HepG2 (cell line): ENCODE data around the gene BRD1. TPM values are rescaled to one million over a fixed set of nuclear protein-coding genes. Genes with fewer than 3 reads are reported as not detected.

Experiments
- ATAC-seq: fragments of 200-7000 bp; cut with Tn5 transposase; 3 replicates; pipeline ENCODE4 v1.9.1; 2020; ENCODE audit warnings: mild to moderate bottlenecking, moderate library complexity
- BruUV-seq: library from RNA; stranded (reverse); fragments of 400-500 nt; replicated peaks from 2 replicates; lab custom pipeline; 2021; lab: Mats Ljungman, UMichigan
- CTCF ChIA-PET: fragments of 300-600 bp; formaldehyde crosslinking; extraction: SDS; loops from one replicate; lab custom pipeline; 2021; ENCODE audit warnings: low total read pairs, inconsistent platforms, low intra/inter-chr PET ratio; lab: Yijun Ruan, JAX
- POLR2A ChIA-PET: fragments of 350-600 bp; sonication (Branson Sonifier 250); formaldehyde crosslinking; loops from one replicate; lab custom pipeline; 2020; ENCODE audit warnings: antibody characterized with exemption, inconsistent platforms; lab: Yijun Ruan, JAX
- DNase-seq: peaks from one replicate; pipeline ENCODE4 v3.0.0-alpha.2; 2015; ENCODE audit warnings: low spot score
- FAIRE-seq: peaks from 3 replicates; lab custom pipeline; 2011; peaks lifted over from hg19 to GRCh38; lab: Jason Lieb, UNC
- H2AFZ ChIP-seq: one replicate; pipeline ENCODE4 v1.6.1; 2011; ENCODE audit warnings: low read length, inconsistent platforms
- H3K27ac ChIP-seq: fragments of 300-600 bp; 3 replicates; pipeline ENCODE4 v1.8.0; 2011; ENCODE audit warnings: mixed run types, mild to moderate bottlenecking, mixed read lengths, low read length, inconsistent platforms; ENCODE audit not compliant: insufficient read depth; ENCODE audit errors: extremely low read length
- H3K27me3 ChIP-seq, 2 experiments: fragments of 200-600 bp in 1 of 2; 2 replicates in 1 of 2; 3 replicates in 1 of 2; pipeline versions ENCODE4 v1.6.0 to v1.8.0; 2011; ENCODE audit warnings: low read length in 2 of 2, mild to moderate bottlenecking in 2 of 2, moderate library complexity in 2 of 2, inconsistent platforms in 1 of 2; ENCODE audit not compliant: insufficient read depth in 2 of 2, control insufficient read depth in 1 of 2
- H3K36me3 ChIP-seq, 2 experiments: fragments of 200-600 bp in 1 of 2; replicated peaks in 1 of 2; 2 replicates in 1 of 2; 3 replicates in 1 of 2; pipeline versions ENCODE4 v1.5.1 to v1.8.0; 2011; ENCODE audit warnings: low read length in 2 of 2, inconsistent platforms in 1 of 2; ENCODE audit not compliant: insufficient read depth in 2 of 2, control insufficient read depth in 1 of 2
- H3K4me1 ChIP-seq: 2 replicates; pipeline ENCODE4 v1.5.1; 2012; ENCODE audit warnings: low read length, inconsistent platforms; ENCODE audit not compliant: insufficient read depth
- H3K4me2 ChIP-seq: 2 replicates; pipeline ENCODE4 v1.6.0; 2011; ENCODE audit warnings: low read depth, low read length, inconsistent platforms
- H3K4me3 ChIP-seq, 3 experiments: fragments of 200-600 bp in 1 of 3; sonication (generic), shearing (Covaris generic) in 1 of 3; replicated peaks in 1 of 3; 2 replicates each; pipeline ENCODE4 v1.5.1; 2011 to 2016; ENCODE audit warnings: low read length in 3 of 3, inconsistent platforms in 2 of 3, low read depth in 2 of 3, mild to moderate bottlenecking in 2 of 3, control low read depth in 1 of 3, mixed read lengths in 1 of 3; ENCODE audit not compliant: insufficient read depth in 1 of 3
- H3K79me2 ChIP-seq: one replicate; pipeline ENCODE4 v1.6.1; 2011; ENCODE audit warnings: low read length, inconsistent platforms; ENCODE audit not compliant: insufficient read depth
- H3K9ac ChIP-seq: 2 replicates; pipeline ENCODE4 v1.6.0; 2011; ENCODE audit warnings: mild to moderate bottlenecking, low read depth, low read length, inconsistent platforms; ENCODE audit not compliant: insufficient read depth
- H3K9me3 ChIP-seq: 2 replicates; pipeline ENCODE4 v1.5.1; 2012; ENCODE audit warnings: mild to moderate bottlenecking, low read length
- H4K20me1 ChIP-seq: 2 replicates; pipeline ENCODE4 v1.6.0; 2011; ENCODE audit warnings: inconsistent platforms, mild to moderate bottlenecking, low read length, moderate library complexity; ENCODE audit not compliant: insufficient read depth
- ARNTL ChIP-seq: sonication (generic); formaldehyde crosslinking; IDR thresholded peaks from 2 replicates; pipeline ENCODE4 v1.4.0; 2020; ENCODE audit warnings: mild to moderate bottlenecking, missing genetic modification reagents
- CENPT ChIP-seq: sonication (generic); formaldehyde crosslinking; IDR thresholded peaks from 2 replicates; pipeline ENCODE4 v1.8.0; 2022; ENCODE audit warnings: low read depth, mild to moderate bottlenecking, moderate library complexity, missing genetic modification reagents
- EP300 ChIP-seq, 3 experiments: sonication (generic) in 1 of 3; formaldehyde crosslinking in 1 of 3; IDR thresholded peaks; 2 replicates each; pipeline versions ENCODE4 v1.5.1 to v1.6.1; 2011 to 2020; ENCODE audit warnings: low read depth in 2 of 3, low read length in 2 of 3, borderline replicate concordance in 1 of 3, improper control_type of control experiment in 1 of 3, mild to moderate bottlenecking in 1 of 3, missing genetic modification reagents in 1 of 3, moderate library complexity in 1 of 3
- ZNF24 ChIP-seq: fragments of 450-650 bp; IDR thresholded peaks from 2 replicates; pipeline ENCODE4 v1.6.1; 2017; ENCODE audit warnings: antibody characterized with exemption, mild to moderate bottlenecking
- ZNF589 ChIP-seq: sonication (generic); formaldehyde crosslinking; conservative IDR thresholded peaks from 2 replicates; pipeline ENCODE4 v1.8.0; 2022; ENCODE audit warnings: mild to moderate bottlenecking, moderate library complexity, missing genetic modification reagents
- WGBS: methylation state at CpG from one replicate; pipeline ENCODE4 v1.1.6; 2017; ENCODE audit warnings: low lambda C conversion rate; 5-methylcytosine and 5-hydroxymethylcytosine counted together
- in situ Hi-C: cut with HindIII; loops from 2 replicates; pipeline ENCODE4 v1.10.0; 2017; ENCODE audit warnings: low pct_unique_long_range_greater_than_20kb; ENCODE audit not compliant: extremely low pct_ligation_motif_present
- intact Hi-C: fragments of 100-400 bp; cut with micrococcal nuclease; formaldehyde crosslinking; loops from one replicate; pipeline ENCODE4 v1.10.0; 2022; ENCODE audit not compliant: unreplicated experiment
- polyA plus RNA-seq, 8 experiments: library from polyadenylated mRNA; depleted of rRNA in 3 of 8; stranded (reverse) in 7 of 8; unstranded in 1 of 8; fragments of >200 nt; fragmentation: Illumina TruSeq in 4 of 8; extraction: Trizol in 4 of 8; gene quantifications; 2 replicates each; pipeline versions ENCODE4 v1.2.1 to v1.2.3, GENCODE V29; 2011 to 2016; ENCODE audit warnings: low read depth in 4 of 8, missing spikeins in 1 of 8, mixed read lengths in 1 of 8; ENCODE audit not compliant: insufficient read depth in 1 of 8
- total RNA-seq, 5 experiments: library from RNA; depleted of rRNA; stranded (reverse); fragments of >200 nt; fragmentation: Illumina TruSeq; extraction: Trizol; gene quantifications; 2 replicates each; pipeline ENCODE4 v1.2.3, GENCODE V29; 2016; ENCODE audit warnings: low read depth in 1 of 5
- TF ChIP-seq, protein P1 (sequence below): sonication (generic); formaldehyde crosslinking; IDR thresholded peaks from 2 replicates; pipeline ENCODE4 v1.4.0; 2020; ENCODE audit warnings: missing genetic modification reagents
- TF ChIP-seq, protein P2 (sequence below): sonication (generic); formaldehyde crosslinking; conservative IDR thresholded peaks from 2 replicates; pipeline ENCODE4 v1.4.0; 2020; ENCODE audit warnings: missing genetic modification reagents
- TF ChIP-seq, protein P3 (sequence below): sonication (generic); formaldehyde crosslinking; IDR thresholded peaks from 2 replicates; pipeline ENCODE4 v1.5.0; 2020; ENCODE audit warnings: mild to moderate bottlenecking, missing genetic modification reagents

BRD1 gene
- total and polyA plus RNA-seq, 2 of the 13 experiments (the other 11 are each of a cell fraction or from before 2014, with no cell fraction given): 5.1 to 12.0 TPM

DNA sequence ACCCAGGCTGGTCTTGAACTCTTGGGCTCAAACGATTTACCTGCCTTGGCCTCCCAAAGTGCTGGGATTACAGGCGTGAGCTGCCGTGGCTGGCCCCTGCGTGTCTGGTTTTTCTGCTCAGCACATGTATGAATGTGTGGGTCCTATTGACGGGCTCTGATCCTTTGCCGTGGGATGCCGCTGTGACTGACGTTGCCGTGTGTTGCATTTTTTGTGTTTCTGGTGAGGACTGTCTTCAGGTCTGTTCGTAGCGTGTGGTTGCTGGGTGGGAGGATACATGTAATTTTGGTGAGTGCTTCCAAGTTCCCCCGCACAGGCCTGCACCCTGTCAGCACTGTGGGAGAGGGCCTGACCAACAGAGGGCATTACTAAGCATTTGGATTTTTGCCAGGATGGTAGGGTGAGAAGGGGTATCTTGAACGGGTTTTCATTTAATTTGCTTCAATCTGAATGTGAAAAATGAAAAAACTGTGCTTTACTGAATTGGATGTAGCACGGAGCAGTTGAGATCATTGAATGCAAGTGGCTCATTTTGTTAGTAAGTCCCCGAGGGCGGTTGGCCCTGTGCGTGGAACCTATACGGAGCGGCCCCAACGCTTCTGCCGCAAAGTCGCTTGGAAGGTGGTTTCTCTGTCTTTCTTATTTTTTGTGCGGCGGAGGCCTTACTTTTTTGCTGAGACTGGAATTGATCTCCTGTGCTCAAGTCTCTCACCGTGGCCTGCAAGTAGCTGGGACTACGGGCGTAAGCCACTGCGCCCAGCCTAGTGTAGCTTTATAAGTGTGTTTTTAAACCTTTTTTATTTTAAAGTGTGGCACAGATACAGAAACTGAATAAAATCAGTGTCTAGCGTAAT is 34.2 kb upstream of the BRD1 start (continued):
- no peak for TF ChIP-seq ZNF24
- no peak for TF ChIP-seq ZNF589 (CRISPR knock-in tag)
- TF ChIP-seq, protein P1, sequence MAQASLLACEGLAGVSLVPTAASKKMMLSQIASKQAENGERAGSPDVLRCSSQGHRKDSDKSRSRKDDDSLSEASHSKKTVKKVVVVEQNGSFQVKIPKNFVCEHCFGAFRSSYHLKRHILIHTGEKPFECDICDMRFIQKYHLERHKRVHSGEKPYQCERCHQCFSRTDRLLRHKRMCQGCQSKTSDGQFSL (CRISPR knock-in tag): no peak

DNA sequence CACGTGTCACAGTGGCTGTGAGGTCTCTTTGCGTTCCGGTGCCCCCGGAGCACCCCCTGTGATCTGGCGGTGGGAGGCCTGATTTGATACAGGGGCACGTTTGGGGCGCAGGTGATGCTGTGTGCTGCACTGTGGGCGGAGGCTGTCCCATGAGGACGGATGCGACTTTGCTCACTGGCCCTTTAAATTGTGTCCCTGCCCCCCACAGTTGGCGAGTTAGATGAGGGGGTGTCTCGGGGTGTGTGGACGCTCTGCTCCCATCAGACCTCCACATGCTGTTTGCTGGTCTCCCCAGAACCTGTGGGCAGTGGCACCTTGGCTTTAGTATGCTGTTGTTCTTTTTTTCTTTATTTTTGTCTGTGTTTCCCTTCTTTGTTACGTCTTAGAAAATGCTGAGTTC is 31.2 kb upstream of the BRD1 start:
- no TSS peak for BruUV-seq
- Histone ChIP-seq H3K36me3 (peaks cover 0 to 5% of the 10 kb centered on the region in 2 experiments; a peak in 1 of 5 replicates), H3K4me3 (no peak overlapping the region), H4K20me1 (peaks cover 36% of the 10 kb centered on the region), H2AFZ (no peak overlapping the region), H3K4me1 (peaks cover 37% of the 10 kb centered on the region), H3K27me3 (no peaks in the 10 kb centered on the region), H3K4me2 (no peak overlapping the region), H3K79me2 (peaks cover 87% of the 10 kb centered on the region), H3K27ac (no peak overlapping the region), H3K9ac (no peak overlapping the region), H3K9me3 (no peaks in the 10 kb centered on the region)
- TF ChIP-seq, protein P2, sequence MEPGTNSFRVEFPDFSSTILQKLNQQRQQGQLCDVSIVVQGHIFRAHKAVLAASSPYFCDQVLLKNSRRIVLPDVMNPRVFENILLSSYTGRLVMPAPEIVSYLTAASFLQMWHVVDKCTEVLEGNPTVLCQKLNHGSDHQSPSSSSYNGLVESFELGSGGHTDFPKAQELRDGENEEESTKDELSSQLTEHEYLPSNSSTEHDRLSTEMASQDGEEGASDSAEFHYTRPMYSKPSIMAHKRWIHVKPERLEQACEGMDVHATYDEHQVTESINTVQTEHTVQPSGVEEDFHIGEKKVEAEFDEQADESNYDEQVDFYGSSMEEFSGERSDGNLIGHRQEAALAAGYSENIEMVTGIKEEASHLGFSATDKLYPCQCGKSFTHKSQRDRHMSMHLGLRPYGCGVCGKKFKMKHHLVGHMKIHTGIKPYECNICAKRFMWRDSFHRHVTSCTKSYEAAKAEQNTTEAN (CRISPR knock-in tag): no peak
- no peak for TF ChIP-seq ARNTL (CRISPR knock-in tag)
- no peak for TF ChIP-seq EP300 (IDR thresholded peaks at IDR 0.05; ENCODE audit: low read depth in 2 of 2, low read length in 2 of 2)
- no peak for TF ChIP-seq EP300 (CRISPR knock-in tag; IDR thresholded peaks at IDR 0.05; ENCODE audit: borderline replicate concordance)
- no peak for TF ChIP-seq CENPT (CRISPR knock-in tag)
- TF ChIP-seq, protein P3, sequence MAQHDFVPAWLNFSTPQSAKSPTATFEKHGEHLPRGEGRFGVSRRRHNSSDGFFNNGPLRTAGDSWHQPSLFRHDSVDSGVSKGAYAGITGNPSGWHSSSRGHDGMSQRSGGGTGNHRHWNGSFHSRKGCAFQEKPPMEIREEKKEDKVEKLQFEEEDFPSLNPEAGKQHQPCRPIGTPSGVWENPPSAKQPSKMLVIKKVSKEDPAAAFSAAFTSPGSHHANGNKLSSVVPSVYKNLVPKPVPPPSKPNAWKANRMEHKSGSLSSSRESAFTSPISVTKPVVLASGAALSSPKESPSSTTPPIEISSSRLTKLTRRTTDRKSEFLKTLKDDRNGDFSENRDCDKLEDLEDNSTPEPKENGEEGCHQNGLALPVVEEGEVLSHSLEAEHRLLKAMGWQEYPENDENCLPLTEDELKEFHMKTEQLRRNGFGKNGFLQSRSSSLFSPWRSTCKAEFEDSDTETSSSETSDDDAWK (CRISPR knock-in tag): no peak
- ChIA-PET CTCF (no interaction called here), POLR2A (no interaction called here)
- in situ Hi-C loops: no loop called here
- intact Hi-C loops: no loop called here
- 89% methylated on average over 14 of the region's 14 CpGs for WGBS
- FAIRE-seq: no peak
- no peak for ATAC-seq
- no peak for DNase-seq
